GM06990 (cell line): Measurements from ENCODE around the gene DAND5.

Experiments
- DNase-seq: peaks from one replicate; pipeline ENCODE4 v3.0.0-alpha.2; 2011; ENCODE audit not compliant: insufficient read length; ENCODE audit errors: extremely low read depth
- H3K27me3 ChIP-seq: replicated peaks from 2 replicates; pipeline ENCODE4 v1.6.0; 2011; ENCODE audit warnings: low read length; ENCODE audit not compliant: control insufficient read depth, insufficient read depth
- H3K36me3 ChIP-seq: 2 replicates; pipeline ENCODE4 v1.5.1; 2011; ENCODE audit warnings: low read length; ENCODE audit not compliant: control insufficient read depth, insufficient read depth
- H3K4me3 ChIP-seq: replicated peaks from 2 replicates; pipeline ENCODE4 v1.5.1; 2011; ENCODE audit warnings: low read depth, mild to moderate bottlenecking, control low read depth, low read length
- CTCF ChIP-seq: IDR thresholded peaks from 2 replicates; pipeline ENCODE4 v1.5.1; 2011; ENCODE audit warnings: low read length, control low read depth, mild to moderate bottlenecking, inconsistent platforms; ENCODE audit not compliant: insufficient read depth, poor library complexity, severe bottlenecking

Gene DAND5

GRCh38 chr19:12969292-12969988, at the start of gene DAND5:
Gene DAND5 (plus strand): TSS chr19:12969576. CDS start chr19:12969661, 85 bp downstream.
- Histone ChIP-seq H3K4me3 (no peak within 1 kb of the TSS), H3K36me3 (no peaks in the 10 kb centered on the region), H3K27me3 (no peaks in the 10 kb centered on the region; the same call in 1 of the 2 replicates)
- TF ChIP-seq CTCF = no peak
- DNase-seq = no peak

- peaks cover 20% of the 10 kb centered on the region for H3K36me3 ChIP-seq
- no peak for TF ChIP-seq CTCF
- DNase-seq = no peak
- H3K4me3 ChIP-seq = no peak overlapping the region
- no peaks in the 10 kb centered on the region for H3K27me3 ChIP-seq
Measured at GRCh38 chr19:12921047-12921446, 48.3 kb upstream of the DAND5 start.

GRCh38 chr19:12922959-12923358, 46.4 kb upstream of the DAND5 start:
- no peak for TF ChIP-seq CTCF

GRCh38 chr19:12924621-12925310, 44.6 kb upstream of the DAND5 start:
- Histone ChIP-seq H3K36me3 (peaks cover 37% of the 10 kb centered on the region), H3K4me3 (no peak overlapping the region), H3K27me3 (no peaks in the 10 kb centered on the region)
- no peak for DNase-seq
- no peak for TF ChIP-seq CTCF

More at GRCh38 chr19:12922959-12923358, 46.4 kb upstream of the DAND5 start:
- Histone ChIP-seq H3K4me3 (no peak overlapping the region), H3K36me3 (peaks cover 25% of the 10 kb centered on the region), H3K27me3 (no peaks in the 10 kb centered on the region)
- no peak for DNase-seq

GRCh38 chr19:12930002-12930645, 39.3 kb upstream of the DAND5 start:
- Histone ChIP-seq H3K4me3 (no peak overlapping the region), H3K36me3 (peaks cover 26% of the 10 kb centered on the region), H3K27me3 (no peaks in the 10 kb centered on the region)
- no peak for DNase-seq
- peak; percentile 5 for TF ChIP-seq CTCF
